GM18508 (cell line): ENCODE results near the gene UBE2G2.

ENCODE experiments used
- ATAC-seq: cut with Tn5 transposase; IDR thresholded peaks from one replicate; pipeline ENCODE4 v1.9.1; 2021; ENCODE audit warnings: moderate number of reproducible peaks; ENCODE audit not compliant: insufficient read depth, unreplicated experiment

The UBE2G2 gene

GRCh38 chr21:44801468-44802395 lies at the start of gene UBE2G2:
UBE2G2 (minus strand) TSS chr21:44801820; CDS start chr21:44801748, 72 bp downstream.
- no peak for ATAC-seq

DNA sequence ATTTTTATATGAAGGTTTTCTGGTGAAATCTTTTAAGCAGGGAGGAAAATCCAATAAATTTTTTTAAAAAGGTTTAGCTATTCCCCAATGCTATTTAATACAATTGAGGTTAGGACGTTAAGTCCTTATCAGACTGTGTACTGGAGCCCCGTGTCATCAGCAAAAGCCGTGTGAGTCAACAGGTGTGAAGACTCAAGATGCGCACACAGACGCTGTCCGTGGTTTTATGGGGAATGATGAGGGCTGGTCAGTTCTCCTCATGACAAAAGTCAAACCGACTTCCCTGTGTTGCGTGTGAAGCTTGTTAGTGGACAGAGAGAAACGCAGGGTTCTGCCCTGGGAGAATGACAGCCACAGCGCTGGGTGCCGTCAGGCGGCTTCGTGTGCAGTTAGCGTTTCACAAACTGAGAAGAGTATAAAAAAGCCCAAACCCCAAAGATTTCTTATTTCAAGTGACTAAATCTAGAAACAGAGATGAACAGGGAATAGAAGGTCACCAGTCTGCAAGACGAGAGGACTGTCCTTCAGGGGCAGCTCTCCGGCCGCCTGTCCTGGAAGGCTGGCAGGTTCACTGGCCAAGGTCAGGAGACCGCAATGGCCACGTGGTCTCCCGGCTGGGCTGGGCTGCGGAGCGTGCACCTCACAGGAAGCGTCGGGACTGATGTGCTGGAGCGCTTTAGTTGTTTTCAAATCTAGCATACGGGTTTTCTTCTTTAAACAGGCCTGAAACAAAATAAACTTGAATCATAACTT lies 49.5 kb upstream of the UBE2G2 start:
- ATAC-seq = no peak

DNA sequence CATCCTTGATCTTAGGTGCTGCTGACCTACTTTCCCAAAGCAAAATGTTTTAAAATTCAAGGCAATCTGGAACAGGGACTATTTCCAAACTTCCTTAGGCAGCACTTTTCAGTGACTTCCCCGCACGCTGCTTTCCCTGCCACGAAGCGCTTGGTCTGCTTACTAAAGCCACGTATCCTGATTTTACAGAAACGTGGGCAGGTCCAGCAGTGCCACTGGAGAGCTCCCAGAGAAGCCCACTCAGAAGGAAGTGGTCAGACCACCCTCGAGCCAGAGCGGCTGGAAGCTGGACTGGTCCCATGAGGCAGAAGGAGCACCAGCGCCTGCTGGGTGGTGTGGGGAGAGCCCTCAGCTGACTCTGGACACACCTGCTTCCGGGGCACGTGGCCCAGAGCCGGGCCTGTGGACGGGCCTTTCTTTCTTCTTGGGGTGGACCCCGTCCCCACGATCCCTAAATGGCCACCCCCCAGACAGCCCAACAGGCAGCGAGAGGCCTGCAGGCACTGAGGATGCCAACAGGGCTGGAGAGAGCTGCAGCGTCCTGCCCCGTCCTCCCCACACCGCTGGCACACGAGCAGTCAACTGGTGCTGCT lies 48.7 kb upstream of the UBE2G2 start:
- ATAC-seq = no peak

- no peak for ATAC-seq
These were observed 48.1 kb upstream of the UBE2G2 start for GRCh38 chr21:44849616-44850130.

DNA sequence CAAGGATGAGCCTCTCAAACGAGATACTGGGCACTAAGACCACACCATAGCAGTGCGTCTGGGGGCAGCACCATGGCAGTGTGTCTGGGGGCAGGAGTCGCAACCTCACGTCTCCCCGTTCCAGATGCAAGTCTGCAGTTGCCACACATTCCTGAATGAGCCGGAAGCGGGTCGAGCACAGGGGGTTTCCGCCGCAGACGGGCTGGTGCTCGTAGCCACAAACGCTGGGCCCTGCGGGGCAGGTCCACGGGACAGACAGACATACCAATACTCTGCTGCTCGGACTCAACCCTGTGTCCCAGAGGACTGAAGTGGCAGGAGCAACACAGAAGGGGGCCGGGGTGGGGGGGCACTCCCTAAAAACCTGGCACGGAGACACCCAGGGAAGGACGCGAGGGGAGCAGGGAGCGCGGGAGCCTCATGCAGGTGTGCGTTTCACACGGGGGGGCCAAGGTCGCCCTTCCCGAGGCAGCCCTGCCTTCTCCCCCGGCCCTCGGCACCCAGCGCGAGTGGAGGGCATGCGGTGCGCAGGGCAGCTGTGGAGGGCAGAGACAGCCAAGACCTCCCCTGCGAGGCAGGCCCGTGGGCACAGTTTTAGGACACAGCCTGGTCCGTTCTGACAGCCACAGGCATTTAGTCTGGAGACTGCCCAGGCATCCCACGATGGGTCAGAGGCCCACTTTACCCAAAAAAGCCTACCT lies 47.4 kb upstream of the UBE2G2 start:
- no peak for ATAC-seq

- no peak for ATAC-seq
These were observed 45.8 kb upstream of the UBE2G2 start for GRCh38 chr21:44847261-44848056.

- ATAC-seq = no peak
These were observed 45.1 kb upstream of the UBE2G2 start for GRCh38 chr21:44846485-44847260.

- ATAC-seq = no peak
These were observed 44.5 kb upstream of the UBE2G2 start for GRCh38 chr21:44846224-44846484.

- ATAC-seq = no peak
These were observed 44.0 kb upstream of the UBE2G2 start for GRCh38 chr21:44845418-44846223.

DNA sequence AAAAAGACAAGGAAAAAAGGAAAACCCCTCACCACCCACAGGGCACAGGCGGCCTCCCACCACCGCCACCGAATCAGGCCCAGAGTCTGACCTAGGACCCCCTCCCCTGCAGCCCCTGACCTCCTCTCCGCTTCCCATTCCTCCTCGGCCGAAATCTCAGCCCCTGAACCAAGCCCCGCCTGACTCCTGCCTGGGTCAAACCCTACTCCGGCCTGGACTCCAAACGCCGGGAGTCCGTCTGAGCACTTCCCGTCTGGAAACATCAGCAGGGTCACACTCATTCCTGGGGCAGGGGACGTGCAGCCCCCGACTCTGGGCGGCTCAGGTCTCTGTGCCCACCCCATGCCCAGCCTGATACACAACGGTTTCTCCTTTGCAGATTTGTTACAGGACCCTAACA lies 42.6 kb upstream of the UBE2G2 start:
- ATAC-seq = no peak

GRCh38 chr21:44842721-44843445 lies 41.3 kb upstream of the UBE2G2 start:
- ATAC-seq = no peak

DNA sequence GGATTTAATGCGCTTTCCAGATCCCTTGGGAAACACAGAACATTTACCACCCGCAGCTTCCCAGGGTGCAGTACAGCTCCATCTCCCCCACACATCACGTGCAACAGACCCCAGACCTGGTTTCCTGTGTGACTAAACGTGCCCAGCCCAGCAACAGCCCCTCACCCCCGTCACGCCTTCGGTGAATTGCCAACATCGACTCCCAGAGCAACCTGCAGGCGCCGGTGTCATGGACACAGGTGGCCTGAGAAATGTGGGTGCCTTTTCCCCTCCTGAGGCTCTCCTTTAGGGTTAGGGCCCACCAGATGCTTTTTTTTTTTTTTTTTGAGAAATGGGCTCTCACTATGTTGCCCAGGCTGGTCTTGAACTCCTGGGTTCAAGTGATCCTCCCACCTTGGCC lies 40.5 kb upstream of the UBE2G2 start:
- ATAC-seq = no peak

DNA sequence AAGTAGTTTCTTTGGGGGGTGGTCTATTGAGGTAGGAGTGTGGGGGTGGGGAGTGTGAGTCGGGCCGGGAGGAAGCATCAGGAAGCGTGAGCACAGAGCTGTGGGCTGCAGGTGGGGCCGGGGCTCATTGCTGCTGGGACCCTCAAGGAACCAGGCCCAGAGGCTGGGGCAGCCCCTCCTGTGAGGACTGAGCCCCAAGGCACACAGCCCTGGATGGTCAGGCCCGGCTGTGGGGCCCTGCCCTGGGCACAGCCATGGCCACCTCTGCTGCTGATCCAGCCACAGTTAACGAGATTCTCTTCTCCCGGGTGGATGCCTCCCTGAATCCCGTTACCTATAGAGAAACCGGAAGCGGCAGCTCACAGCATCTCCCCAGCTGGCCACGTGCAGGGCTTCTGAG lies 39.2 kb upstream of the UBE2G2 start:
- no peak for ATAC-seq

DNA sequence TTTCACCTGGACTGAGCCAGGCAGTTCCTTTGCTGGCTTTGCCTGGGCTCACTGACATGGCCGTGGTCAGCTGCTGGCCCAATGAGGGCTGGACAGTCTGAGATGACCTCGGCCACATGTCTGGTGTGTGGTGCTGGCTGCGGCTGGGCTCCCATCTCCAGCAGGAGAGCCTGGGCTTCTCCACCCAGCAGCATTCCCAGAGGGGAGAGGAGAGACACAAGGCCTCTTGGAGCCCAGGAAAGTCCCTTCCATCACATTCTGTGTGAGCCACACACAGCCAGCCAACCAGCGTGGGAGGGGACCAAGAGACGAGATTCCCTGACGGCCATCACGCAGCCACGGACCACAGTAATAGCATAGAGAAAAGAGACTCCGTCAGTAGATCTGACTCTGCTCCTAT lies 37.3 kb upstream of the UBE2G2 start:
- no peak for ATAC-seq

GRCh38 chr21:44838039-44838895 lies 36.6 kb upstream of the UBE2G2 start:
- ATAC-seq = no peak

- ATAC-seq = no peak
These were observed 35.9 kb upstream of the UBE2G2 start for GRCh38 chr21:44837537-44837936.
